Measurements from ENCODE around the gene PNPLA7. TPM values are rescaled to one million over a fixed set of nuclear protein-coding genes. Genes with fewer than 3 reads are reported as not detected.

Gene PNPLA7
- total and polyA plus RNA-seq, 2 of the 8 experiments (the other 6 are each of a cell fraction or from before 2014, with no cell fraction given), result 0.35 to 0.47 TPM

DNA sequence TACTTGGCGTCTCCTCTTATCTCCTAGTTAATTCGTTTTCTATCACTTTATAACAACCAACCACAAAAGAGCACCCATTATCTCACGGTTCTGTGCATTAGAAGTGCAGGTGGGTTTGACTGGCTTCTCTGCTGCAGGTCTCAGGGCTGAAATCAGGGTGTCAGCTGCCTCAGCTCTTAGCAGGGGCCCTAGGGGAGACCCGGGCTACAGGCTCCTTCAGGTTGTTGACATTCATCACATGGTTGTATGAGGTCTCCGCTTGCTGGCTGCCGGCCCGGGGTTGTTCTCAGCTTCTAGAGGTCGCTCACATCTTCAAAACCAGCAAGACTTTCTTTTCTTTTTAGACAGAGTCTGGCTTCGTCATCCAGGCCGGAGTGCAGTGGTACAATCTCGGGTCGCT is 43.0 kb upstream of the PNPLA7 start:
- Histone ChIP-seq H3K79me1 (ENCODE audit: low read depth, low read length) (peaks cover 11% of the 10 kb centered on the region), H4K91ac (replicated peaks; ENCODE audit: insufficient read length, low read length) (no peak overlapping the region), H3K23me2 (ENCODE audit: low read depth, low read length) (peaks cover 8% of the 10 kb centered on the region; the same call in 1 of the 2 replicates), H3K4me1 (replicated peaks in 1 of 4; ENCODE audit: control insufficient read depth in 3 of 4, insufficient read depth in 4 of 4, low read length in 3 of 4) (peaks cover 0 to 7% (median 5%) of the 10 kb centered on the region in 4 experiments; a peak in 5 of 7 replicates), H3K4me2 (ENCODE audit: insufficient read depth in 1 of 2, low read depth in 2 of 2, low read length in 2 of 2) (no peak overlapping the region), H2BK5ac (ENCODE audit: low read depth, low read length) (no peak overlapping the region), H2BK15ac (ENCODE audit: low read length) (no peak overlapping the region), H2BK20ac (ENCODE audit: low read length) (no peak overlapping the region), H2BK120ac (replicated peaks; ENCODE audit: low read depth, low read length) (no peak overlapping the region), H3K36me3 (ENCODE audit: control insufficient read depth in 2 of 4, insufficient read depth in 4 of 4, low read length in 3 of 4) (peaks cover 5 to 7% (median 5%) of the 10 kb centered on the region in 4 experiments; a peak in 7 of 8 replicates), H3K79me2 (ENCODE audit: control insufficient read depth in 1 of 2, insufficient read depth in 2 of 2, low read length in 2 of 2) (peaks cover 0 to 16% of the 10 kb centered on the region in 2 experiments; a peak in 2 of 4 replicates), H2AFZ (ENCODE audit: low read length) (no peak overlapping the region), H4K8ac (ENCODE audit: extremely low read depth, insufficient read depth, low read length) (no peak overlapping the region), H3K9me3 (ENCODE audit: insufficient read depth in 2 of 2, low read depth in 1 of 2, low read length in 1 of 2) (no peaks in the 10 kb centered on the region), H4K20me1 (replicated peaks in 1 of 2; ENCODE audit: control insufficient read depth in 1 of 2, insufficient read depth in 2 of 2, low read length in 2 of 2) (peaks cover 10 to 11% of the 10 kb centered on the region in 2 experiments), H2BK12ac (ENCODE audit: low read depth, low read length) (no peak overlapping the region), H3K4ac (replicated peaks; ENCODE audit: insufficient read length, low read depth, low read length) (no peak overlapping the region), H3K27me3 (replicated peaks in 1 of 4; ENCODE audit: control insufficient read depth in 3 of 4, extremely low read depth in 1 of 4, insufficient read depth in 3 of 4, low read length in 3 of 4) (no peaks in the 10 kb centered on the region; a peak in 1 of 7 replicates), H4K5ac (ENCODE audit: insufficient read length, low read depth, low read length) (no peak overlapping the region), H3K23ac (ENCODE audit: insufficient read length) (no peak overlapping the region), H3K27ac (ENCODE audit: low read depth, low read length) (no peak overlapping the region), H3K56ac (replicated peaks; ENCODE audit: insufficient read length, low read depth, low read length) (no peak overlapping the region), H3K14ac (ENCODE audit: insufficient read length) (no peak overlapping the region), H3K9ac (replicated peaks in 1 of 4; ENCODE audit: extremely low read depth in 1 of 4, low read depth in 3 of 4, low read length in 3 of 4) (no peak overlapping the region), H3K18ac (ENCODE audit: extremely low read depth, low read length) (no peak overlapping the region), H2AK5ac (ENCODE audit: low read depth, low read length) (no peak overlapping the region), H3K4me3 (ENCODE audit: extremely low read depth in 1 of 4, insufficient read depth in 2 of 4, low read depth in 3 of 4, low read length in 4 of 4) (no peak overlapping the region)
- ChIA-PET POLR2A (ENCODE audit: partially characterized antibody) (interaction anchor here (0.7 to 6.2 kb wide), 5 partner anchors 10 to 277 kb away, joined by 3 to 45 read pairs (median 4); partner anchors contain the start of gene DPH7), CTCF (ENCODE audit: partially characterized antibody) (interaction anchor here (1.0 to 2.7 kb wide), 2 partner anchors 10 to 47 kb away, joined by 3 to 19 read pairs; no protein-coding TSS in a partner anchor)
- no peak for DNase-seq (ENCODE audit: low read depth in 1 of 2, low spot score in 2 of 2)
- 85% methylated on average over 12 of the region's 12 CpGs; no CpG with 5 or more reads in 1 of the 2 experiments for WGBS, 2 experiments (ENCODE audit: extremely low coverage in 1 of 2, insufficient coverage in 1 of 2, insufficient read length in 1 of 2, insufficient replicate concordance in 2 of 2, low coverage in 1 of 2, low lambda C conversion rate in 2 of 2, missing lambda C conversion rate in 1 of 2)
- FAIRE-seq, result no peak
- TF ChIP-seq, protein P1, sequence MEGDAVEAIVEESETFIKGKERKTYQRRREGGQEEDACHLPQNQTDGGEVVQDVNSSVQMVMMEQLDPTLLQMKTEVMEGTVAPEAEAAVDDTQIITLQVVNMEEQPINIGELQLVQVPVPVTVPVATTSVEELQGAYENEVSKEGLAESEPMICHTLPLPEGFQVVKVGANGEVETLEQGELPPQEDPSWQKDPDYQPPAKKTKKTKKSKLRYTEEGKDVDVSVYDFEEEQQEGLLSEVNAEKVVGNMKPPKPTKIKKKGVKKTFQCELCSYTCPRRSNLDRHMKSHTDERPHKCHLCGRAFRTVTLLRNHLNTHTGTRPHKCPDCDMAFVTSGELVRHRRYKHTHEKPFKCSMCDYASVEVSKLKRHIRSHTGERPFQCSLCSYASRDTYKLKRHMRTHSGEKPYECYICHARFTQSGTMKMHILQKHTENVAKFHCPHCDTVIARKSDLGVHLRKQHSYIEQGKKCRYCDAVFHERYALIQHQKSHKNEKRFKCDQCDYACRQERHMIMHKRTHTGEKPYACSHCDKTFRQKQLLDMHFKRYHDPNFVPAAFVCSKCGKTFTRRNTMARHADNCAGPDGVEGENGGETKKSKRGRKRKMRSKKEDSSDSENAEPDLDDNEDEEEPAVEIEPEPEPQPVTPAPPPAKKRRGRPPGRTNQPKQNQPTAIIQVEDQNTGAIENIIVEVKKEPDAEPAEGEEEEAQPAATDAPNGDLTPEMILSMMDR (IDR thresholded peaks at IDR 0.05; ENCODE audit: control extremely low read depth in 1 of 3, insufficient read depth in 1 of 3, low read depth in 1 of 3, low read length in 3 of 3), result no peak
- no peak for TF ChIP-seq SP2 (IDR thresholded peaks at IDR 0.05; ENCODE audit: low read length)
- no peak for TF ChIP-seq YY1 (IDR thresholded peaks at IDR 0.05; ENCODE audit: low read depth, low read length)
- TF ChIP-seq TAF7 (optimal IDR thresholded peaks at IDR 0.05; ENCODE audit: borderline replicate concordance, low read depth, low read length), result no peak
- no peak for TF ChIP-seq GABPA (IDR thresholded peaks at IDR 0.05; ENCODE audit: borderline replicate concordance, insufficient read depth, low read length)
- TF ChIP-seq CBX5 (IDR thresholded peaks at IDR 0.05; ENCODE audit: low read depth, low read length), result no peak
- TF ChIP-seq, protein P2, sequence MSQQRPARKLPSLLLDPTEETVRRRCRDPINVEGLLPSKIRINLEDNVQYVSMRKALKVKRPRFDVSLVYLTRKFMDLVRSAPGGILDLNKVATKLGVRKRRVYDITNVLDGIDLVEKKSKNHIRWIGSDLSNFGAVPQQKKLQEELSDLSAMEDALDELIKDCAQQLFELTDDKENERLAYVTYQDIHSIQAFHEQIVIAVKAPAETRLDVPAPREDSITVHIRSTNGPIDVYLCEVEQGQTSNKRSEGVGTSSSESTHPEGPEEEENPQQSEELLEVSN (IDR thresholded peaks at IDR 0.05), result no peak

All from H1 (cell line).